Raji (cell line): ENCODE data around the gene TMEM89.

ENCODE experiments used
- POLR2A ChIP-seq: IDR thresholded peaks from 2 replicates; pipeline ENCODE4 v1.6.1; 2011; ENCODE audit warnings: low read depth, low read length, control low read depth; ENCODE audit not compliant: insufficient read depth

Gene TMEM89

DNA sequence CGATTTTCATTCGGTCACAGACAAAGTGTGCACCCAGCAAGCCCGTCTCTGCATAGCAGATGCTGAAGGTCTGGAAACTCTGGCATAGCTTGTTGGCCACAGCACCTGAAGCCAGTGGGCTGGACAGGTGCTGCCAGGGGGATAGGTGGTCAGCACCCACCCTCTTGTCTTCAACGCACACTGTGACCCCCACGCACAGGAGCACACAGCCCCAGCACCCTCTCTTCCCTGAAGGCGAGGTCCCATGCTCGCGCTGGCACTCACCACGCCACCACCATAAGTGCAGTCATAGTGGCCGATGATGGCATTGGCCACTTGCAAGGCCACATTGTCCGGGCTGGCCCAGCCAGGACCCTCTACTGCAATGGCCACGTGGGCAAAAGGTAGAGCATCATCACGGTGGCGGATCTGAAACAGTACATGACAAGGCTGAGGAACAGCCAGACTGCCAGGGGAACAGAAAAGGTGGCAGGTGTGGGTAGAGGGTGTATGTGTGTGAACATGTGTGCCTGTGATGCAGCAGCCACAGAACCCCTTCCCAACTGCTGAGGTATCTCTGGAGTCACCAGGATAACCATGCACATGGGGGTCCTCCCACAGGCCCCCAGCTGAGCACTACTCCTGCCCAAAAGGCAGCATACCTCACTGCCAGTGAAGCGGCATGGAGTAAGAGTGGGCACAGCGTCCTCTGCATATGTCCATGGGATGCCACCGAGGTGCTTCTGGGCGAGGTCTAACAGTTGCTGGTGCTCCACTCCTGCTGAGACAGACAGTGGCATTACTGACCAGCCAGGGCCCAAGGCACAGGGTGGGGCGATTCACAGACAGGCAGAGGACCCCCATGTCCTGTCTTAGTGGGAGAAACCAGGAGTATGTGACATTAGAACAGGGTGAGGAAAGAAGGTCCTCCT lies 20.6 kb downstream of the TMEM89 start:
- TF ChIP-seq POLR2A, result no peak

DNA sequence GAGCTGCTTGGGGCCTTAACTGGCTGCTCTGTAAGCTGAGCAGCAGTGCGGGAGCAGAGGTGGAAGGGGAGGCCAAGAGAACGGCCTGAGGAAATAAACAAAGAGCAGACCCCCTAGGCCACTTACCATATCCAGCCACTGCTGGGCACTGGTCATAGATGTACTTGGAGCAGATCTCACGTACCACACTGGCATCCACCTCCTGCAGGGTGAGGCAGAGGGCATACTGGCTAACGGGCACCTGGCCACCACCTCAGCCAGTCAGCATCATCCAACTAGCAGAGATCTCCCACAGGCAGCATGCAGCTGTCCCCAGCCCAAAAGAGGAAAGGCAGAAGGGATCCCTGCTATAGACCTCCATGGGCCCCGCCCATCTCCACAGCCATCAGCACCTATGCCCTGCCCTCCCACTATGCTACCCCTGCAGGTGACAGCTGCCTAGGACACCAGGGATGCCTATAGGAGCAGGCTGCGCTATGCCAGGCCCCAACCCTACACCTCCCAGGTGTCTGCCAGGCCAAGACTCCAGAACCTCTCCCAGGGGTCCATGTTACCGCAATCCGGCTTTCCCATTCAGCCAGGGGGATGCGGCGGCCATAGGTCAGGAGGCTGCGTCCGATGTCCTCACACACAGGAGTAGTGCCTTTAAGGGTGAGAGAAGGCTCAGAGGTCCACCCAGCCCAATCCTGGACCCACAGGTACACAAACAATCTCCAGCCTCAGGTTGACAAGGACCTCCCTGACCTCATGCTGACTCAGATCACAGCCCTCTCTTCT lies 21.9 kb downstream of the TMEM89 start:
- TF ChIP-seq POLR2A, result no peak

DNA sequence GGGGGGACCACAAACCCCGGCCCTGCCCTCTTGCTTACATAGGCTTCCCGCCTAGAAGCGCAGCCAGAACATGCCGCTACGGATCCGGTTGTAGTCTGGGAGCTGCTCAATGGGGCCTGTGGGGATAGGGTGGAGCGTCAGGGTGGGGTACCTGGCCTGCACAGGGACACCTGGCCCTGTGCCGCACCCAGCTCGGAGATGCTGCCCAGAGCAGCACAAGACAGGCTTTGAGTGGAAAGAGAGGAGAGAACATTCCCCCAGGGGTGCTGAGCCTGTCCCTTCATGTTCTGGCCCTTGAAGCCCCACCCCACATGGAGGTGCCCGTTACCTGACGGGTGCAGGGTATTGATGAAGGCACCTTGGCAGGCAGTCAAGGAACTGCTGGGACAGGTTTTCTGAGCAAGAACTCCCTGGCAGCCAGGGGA lies 22.5 kb downstream of the TMEM89 start:
- TF ChIP-seq POLR2A, result no peak

DNA sequence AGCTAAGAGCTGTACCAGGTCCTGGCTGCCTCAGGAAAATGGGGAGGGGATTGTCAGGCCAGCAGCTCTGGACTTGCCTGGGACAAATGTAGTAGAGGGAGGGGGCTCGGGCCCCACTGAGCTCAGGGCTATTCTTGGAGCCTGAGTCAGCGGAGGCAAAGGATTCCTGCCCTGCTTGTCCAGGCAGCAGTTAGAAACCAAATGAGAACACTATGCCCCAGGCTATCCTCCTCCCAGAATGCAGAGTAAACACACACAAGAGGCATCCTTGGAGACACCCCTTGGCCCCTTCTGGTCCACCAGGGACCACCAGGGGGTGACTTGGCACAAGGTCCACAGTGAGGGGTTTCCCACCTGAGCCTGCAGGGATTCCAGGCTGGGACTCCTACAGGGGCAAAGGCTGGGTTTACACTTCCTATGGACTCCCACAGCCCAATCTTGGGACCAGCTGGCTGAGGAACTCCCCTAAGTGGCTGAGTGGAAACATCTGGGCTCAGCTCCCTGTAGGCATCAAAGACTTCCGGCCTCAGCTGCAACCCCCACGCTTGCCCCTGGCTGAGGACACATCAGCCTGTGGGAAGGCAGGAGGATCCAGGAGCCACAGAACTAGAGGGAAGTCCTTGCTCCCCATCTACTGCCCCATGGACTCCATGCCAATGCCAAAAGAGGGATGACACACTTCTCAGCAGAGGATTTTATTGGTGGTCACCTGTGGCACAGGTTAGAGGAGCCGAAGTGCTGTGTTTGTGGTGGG lies 23.1 kb downstream of the TMEM89 start:
- no peak for TF ChIP-seq POLR2A

DNA sequence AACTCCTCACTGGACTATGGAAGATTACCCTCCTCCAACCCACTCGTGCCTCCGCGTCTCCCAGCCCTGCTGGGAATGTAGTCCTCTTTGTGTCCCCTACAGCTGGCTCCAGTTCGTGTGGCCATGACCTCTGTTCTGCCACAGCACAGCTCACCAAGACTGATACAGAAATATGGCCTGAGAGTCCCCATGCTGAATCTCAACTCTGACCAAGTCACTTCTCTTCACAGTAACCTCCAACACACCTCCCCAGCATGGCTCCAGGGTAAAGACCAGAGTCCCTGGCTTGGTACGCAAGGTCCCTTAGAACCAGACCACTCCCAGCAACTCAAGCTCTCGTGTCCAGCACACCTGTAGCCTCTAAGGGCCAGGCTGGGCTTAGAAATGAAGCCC lies 24.2 kb downstream of the TMEM89 start:
- no peak for TF ChIP-seq POLR2A

DNA sequence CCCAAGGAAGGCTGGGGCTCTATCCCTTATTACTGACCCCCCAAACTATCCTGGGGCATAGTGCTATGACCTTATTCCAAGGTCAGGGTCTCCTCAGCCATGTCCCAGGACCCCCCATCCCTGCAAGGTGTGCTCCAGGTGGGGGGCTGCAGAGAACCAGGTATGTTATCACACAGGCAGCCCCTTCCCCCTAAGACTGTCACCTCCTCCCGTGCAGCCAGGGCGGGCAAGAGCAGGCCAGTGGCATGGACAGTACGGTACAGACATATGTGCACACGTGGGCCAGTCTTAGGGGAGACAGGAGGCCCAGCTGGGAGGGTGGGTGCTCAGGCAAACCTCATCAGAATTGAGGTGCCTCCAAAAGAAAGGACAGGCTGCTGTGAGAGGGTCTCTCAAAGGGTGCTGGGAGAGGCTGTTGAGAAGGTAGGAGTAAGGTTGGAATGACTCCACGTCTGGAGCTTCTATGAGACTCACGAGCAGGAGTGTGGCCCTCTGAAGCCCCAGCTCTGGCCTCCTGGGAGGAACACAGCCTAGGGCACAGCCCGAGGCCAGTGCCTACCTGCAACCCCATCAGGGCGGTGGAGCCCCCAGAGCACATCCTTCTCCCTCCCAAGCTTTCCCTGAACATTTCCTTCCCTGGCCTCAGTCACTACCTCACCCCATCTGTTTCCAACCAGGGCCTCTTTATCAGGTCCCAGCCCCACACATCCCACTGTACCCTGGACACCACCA lies 24.7 kb downstream of the TMEM89 start:
- no peak for TF ChIP-seq POLR2A

DNA sequence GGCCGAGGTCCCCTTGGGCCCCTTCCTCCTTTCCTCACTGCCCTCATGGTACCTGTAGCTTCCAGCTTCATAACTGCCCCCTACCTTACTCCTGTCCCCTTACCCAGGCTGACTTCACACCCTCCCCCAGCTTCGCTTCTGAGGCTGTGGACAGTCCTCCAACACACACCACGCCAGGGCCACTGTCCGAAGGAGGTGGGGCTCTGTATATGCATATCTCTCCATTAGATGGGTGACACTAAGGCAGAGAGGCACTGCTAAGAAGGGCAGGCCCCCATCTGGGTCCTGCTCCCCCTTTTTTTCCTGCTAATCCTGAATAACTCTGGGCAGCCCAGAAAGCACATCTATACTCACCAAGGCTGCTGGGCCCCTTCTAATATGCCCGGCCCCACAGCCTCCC lies 25.4 kb downstream of the TMEM89 start:
- no peak for TF ChIP-seq POLR2A

DNA sequence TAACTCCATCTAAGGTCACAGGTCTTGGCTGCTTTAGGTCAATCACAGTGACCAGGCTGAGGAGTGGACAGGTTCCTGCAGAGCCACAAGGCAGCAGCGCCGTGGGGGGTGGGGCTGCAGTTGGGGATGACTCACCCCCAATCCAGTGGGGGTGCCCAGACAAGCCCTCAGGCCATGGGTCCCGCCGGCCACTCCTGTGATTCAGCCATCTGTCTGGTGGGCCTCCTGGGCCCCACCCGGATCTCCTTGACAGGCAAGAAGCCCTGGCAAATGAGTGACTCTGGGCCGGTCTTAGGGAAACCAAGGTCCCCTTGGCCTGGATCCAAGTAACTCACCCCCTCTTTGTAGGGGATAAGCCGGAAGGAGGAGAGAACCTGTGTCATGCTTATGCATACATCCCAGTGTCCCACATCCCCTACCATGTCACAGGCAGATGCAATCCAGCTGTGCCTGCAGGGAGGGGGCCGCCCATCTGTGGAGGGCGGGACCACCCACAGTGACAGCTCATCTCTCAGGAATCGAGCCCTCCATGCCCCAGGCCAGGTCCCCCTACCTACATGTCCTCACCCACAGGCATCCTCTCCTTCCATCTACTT lies 25.9 kb downstream of the TMEM89 start:
- no peak for TF ChIP-seq POLR2A

DNA sequence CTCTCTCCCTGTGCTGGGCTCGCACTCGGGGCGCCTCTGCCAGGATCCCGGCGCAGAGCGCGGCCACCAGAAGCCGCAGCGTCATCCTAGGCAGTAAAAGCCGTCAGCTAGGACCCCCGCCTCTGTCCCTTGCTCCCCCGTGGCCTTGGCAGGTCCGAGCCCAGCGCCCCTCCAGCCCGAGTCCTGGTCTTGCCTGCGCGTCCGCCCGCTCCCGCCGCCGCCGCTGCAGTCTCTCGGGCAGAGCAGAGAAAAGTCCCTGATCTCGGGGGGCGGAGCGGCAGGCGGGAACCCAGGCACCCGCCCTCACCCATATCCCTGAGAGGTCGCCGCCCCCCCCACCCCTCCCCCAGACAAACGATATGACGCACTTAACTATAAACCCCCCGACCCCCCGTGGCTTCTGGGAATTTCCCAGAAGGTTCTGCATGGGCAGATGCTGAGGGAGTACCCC lies 26.5 kb downstream of the TMEM89 start, which contains the start of gene COL7A1:
Gene COL7A1 (minus strand): TSS at position 255 of the 451 bp plus-strand sequence. CDS start 170 bp downstream, at position 85.
- TF ChIP-seq POLR2A, result no peak

DNA sequence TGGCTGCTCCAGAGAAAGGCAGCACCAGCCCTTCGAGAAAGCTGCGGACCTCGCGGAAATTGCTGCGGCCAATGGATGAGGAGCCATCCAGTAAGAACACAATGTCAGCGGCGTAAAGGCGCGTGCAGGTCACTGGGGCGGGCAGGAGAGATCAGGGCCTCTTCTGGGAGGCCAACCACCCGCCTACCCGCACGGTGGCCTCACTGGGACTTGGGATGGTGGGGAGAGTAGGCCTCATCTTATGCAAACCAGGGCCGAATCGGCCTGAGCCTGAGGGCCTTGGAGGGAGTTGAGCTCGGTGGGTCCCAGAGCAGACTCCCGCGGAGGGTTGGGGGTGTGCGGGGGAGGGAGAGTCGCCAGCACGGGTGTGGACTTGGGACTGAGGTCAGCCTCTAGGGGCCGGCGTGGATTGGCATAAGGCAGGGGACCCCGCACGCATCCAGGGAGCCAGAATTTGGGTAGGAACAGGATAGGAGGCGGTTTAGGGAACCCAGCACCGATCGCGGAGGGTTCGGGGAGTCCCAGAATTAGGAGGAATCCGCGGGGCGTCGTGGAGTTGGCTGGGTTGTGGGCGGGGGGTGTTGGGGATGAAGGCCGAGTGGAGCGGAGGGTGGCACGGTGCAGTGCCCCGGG lies 27.0 kb downstream of the TMEM89 start:
- TF ChIP-seq POLR2A, result no peak

DNA sequence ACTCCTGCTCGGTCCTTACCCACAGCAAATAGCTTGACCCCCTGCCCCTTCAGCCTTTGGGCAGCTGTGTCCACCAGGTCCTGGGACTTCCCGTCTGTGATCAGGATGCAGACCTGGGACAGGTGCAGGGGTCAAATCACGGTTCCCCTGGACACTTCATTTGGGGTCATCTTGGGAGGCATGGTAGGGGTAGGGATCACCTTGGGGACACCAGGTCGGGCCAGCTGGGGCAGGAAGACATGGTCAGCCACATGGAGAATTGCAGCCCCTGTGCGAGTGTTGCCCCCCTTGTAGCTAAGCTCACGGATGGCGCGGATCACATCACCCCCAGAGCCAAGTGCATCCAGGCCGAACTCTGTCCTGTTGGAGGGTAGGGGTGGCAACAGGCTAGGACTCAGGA lies 28.2 kb downstream of the TMEM89 start:
- no peak for TF ChIP-seq POLR2A

DNA sequence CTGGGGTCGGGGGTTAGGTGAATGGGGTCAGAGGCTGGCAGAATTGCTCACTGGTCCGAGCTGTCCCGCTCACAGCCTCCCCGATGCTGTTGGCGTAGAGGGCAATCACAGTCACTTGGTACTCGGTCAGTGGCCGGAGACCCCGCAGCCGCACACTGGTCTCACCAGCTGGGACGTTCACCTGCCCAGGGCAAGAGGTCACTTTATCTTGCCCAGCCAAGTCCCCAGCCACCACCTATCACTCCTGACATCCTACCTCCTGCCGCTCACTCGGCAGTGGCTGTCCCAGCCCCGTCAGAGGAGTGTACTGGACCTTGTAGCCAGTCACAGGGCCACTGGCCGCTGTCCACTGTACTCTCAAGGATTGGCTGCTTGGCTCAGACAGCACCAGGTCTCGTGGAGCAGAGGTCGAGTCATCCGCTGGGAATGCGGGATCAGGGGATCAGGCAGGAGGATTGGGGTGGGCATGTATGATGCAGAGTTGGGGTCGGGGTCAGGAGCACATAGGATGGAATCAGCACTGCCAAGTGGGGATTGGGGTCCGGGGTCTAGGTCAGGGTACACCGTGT lies 29.0 kb downstream of the TMEM89 start:
- TF ChIP-seq POLR2A, result no peak

DNA sequence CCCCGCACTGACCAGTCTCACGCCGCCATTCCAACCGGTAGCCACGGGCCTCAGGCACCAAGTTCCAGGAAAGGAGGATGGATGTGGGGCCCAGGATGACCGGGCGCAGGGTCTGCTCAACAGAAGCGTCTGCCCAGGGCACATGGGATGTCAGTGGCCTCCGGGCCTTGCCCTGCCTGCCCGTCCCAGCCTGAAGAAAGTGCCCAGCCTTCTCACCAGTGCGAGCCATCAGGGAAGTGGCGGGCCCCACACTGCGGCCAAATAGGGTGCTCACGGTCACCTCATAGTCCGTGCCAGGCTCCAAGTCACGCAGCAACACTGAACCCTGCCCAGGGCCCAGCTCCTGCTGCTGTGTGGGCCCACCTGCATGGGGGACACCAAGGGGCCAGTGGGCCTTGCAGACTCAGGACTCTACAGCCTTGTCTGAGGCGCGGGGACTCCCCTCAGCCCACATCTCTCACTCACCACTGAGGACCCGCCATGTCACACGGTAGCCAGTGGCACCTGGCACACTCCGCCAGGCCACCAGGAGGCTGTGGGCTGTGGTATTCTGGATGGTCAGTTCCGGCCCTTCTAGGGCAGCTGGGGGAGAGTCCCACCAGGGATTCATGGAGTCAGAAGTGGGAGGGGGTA lies 29.6 kb downstream of the TMEM89 start:
- no peak for TF ChIP-seq POLR2A
